ENCODE measurements around the gene NDUFAB1. TPM values are rescaled to one million over a fixed set of nuclear protein-coding genes. Genes with fewer than 3 reads are reported as not detected.
A peak's percentile ranks its signal among the peaks of the same experiment; 100 is the strongest.

The NDUFAB1 gene
- total and polyA plus RNA-seq, 5 donors: 378 to 1,123 (median 470) TPM

DNA sequence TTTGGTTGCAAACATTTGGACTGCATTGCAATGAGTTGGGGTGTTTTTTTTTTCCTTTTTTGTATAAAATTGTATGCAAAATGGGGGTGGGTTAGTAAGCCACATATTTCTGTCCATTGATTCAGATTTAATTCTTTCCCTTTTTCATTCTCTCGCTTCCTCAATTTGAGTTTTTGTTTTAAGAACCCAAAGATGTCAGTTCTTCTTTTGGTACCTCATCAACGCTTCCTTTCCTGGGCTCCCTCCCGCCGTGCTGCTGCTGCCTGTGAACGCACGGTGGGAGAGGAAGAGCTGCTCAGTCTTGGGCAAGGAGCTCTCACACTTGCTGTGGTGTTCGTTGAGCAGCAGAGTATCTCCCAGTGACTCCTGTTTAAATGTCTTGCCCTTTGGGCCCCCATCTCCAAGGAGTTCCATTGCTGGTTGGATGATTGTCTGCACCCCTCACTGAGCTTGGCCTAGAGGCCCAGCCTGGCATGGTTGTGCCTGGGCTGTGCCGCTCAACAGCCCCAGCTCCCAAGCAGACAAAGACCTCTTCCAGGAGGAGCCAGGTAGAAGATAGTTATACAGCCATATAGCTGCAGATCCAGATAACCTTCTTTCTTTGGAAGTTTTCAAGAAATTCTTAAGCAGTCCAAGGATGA lies 25.0 kb downstream of the NDUFAB1 start:
- DNase-seq: peak in 1 of 3 donors; percentile 56
- WGBS: 73% methylated on average over 8 of the region's 8 CpGs
- no peaks in the 10 kb centered on the region for H3K9me3 ChIP-seq (ENCODE audit: control insufficient read depth, low read length)
- H3K4me3 ChIP-seq (ENCODE audit: low read length): no peak overlapping the region
- no peaks in the 10 kb centered on the region for H3K27me3 ChIP-seq (ENCODE audit: control insufficient read depth, insufficient read depth)
- no peak overlapping the region for H3K27ac ChIP-seq (ENCODE audit: low read length)
- no peak for ATAC-seq
- intact Hi-C loops (cut with DNase I): no loop called here
- H3K4me1 ChIP-seq (ENCODE audit: control insufficient read depth, insufficient read depth, low read length): no peaks in the 10 kb centered on the region

DNA sequence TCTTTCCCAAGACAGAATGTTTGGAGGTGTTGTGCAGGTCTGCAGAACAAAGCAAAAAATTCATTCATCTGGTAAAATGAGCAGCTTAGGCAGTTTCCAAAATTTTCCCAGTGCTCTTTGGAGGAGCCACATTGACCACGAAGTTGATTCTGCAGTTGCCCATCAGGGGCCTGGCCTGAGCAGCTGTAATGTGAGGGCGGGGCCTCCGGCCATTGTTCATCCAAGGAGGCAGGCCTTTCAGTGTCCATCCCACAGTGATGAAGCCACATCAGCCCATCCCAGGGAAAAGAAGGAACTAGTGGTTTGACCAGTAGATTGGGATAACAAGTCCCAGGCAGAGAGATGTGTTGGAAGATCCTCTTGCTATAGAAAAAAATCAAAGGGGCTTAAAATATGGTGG lies 28.5 kb downstream of the NDUFAB1 start:
- WGBS: 85% methylated on average over 3 of the region's 3 CpGs
- no peak for DNase-seq
- Histone ChIP-seq H3K27me3 (ENCODE audit: control insufficient read depth, insufficient read depth) (no peaks in the 10 kb centered on the region), H3K27ac (ENCODE audit: low read length) (no peak overlapping the region), H3K4me3 (ENCODE audit: low read length) (no peak overlapping the region), H3K9me3 (ENCODE audit: control insufficient read depth, low read length) (no peaks in the 10 kb centered on the region), H3K4me1 (ENCODE audit: control insufficient read depth, insufficient read depth, low read length) (peaks cover 5% of the 10 kb centered on the region)
- ATAC-seq: no peak
- intact Hi-C loops (cut with DNase I): no loop called here

DNA sequence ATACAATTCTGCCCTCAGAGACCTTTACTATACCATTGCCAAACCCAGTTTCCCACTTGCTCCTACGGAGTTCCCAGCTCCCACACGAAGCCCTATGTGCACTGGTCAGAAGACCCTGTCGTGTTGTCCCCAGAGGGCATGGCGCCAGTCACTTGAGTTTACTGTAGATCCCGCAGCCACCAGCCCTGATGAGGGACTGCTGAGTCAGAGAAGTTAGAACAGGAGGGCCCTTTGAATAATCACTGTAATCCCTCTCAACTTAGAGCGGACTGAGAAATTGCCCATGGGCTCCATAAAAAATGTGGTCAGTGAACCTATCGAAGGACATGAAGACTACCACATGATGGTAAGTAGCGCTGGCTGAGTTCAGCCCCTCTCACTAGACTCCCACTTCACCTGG lies 29.4 kb downstream of the NDUFAB1 start:
- Histone ChIP-seq H3K27ac (ENCODE audit: low read length) (no peak overlapping the region), H3K9me3 (ENCODE audit: control insufficient read depth, low read length) (no peaks in the 10 kb centered on the region), H3K4me3 (ENCODE audit: low read length) (no peak overlapping the region), H3K27me3 (ENCODE audit: control insufficient read depth, insufficient read depth) (no peaks in the 10 kb centered on the region), H3K4me1 (ENCODE audit: control insufficient read depth, insufficient read depth, low read length) (peaks cover 5% of the 10 kb centered on the region)
- ATAC-seq: no peak
- 94% methylated on average over 8 of the region's 8 CpGs for WGBS
- DNase-seq: no peak
- intact Hi-C loops (cut with DNase I): no loop called here

DNA sequence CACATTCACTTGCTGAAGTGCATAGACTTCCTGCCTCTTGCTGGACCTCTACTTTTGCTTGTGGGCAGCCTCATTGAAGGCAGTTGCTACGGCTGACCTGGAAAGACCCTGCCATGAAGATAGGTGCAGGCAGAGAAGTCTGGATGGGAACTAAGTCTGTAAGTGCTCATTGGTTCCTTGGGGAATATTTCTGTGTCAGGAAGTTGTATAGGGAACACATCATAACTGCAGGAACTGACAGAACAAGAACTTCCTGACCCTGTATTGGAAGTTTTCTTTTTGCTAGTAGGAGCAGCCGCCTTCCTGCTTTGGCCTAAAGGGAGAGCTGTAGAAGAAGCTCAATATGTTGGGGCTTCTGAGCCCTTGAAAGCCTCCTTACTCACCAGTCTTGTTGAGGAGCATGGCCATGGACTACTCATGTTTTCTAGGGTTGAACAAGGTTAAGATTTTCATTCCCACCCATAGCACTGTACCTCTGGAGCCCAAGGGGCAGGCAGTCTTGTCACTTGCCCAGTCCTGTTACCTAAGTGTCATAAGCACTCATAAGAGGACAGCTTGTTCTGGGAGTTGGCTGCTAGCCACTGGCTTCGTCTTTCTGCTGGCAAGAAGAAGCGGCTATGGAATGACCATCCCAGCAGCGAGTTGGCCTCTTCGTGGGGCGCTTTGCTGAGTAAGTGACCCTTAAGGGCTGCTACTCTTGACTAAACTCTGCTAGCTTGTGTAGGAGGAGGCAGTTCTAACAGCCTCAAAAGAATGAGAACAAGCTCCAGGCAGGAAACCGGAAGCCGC lies 31.3 kb downstream of the NDUFAB1 start:
- peaks cover 5% of the 10 kb centered on the region for H3K4me1 ChIP-seq (ENCODE audit: control insufficient read depth, insufficient read depth, low read length)
- H3K27me3 ChIP-seq (ENCODE audit: control insufficient read depth, insufficient read depth): no peaks in the 10 kb centered on the region
- peak; percentile 71 to 75 for ATAC-seq

DNA sequence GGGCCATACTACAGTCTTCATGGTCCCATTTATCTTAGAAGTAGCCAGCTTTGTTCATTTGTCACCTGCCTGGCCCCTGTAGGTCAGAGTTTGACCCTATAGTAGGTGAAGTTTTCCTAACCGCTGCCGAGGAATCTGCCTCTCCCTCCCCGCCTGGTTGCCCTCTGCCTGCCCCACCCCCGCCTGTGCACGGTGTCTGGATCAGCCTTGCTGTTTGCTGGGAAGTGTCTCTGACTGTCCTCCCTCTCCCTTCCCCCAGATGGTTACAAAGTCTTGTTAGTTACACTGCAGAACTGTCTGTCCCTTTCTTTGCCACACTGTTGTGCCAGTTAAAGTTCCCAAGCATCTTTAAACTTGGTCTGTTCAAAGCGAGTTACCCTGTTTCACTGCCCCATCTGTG lies 32.9 kb downstream of the NDUFAB1 start:
- ATAC-seq (no peak), DNase-seq (no peak)
- Histone ChIP-seq H3K27ac (ENCODE audit: low read length) (no peak overlapping the region), H3K9me3 (ENCODE audit: control insufficient read depth, low read length) (no peaks in the 10 kb centered on the region), H3K4me3 (ENCODE audit: low read length) (no peak overlapping the region), H3K4me1 (ENCODE audit: control insufficient read depth, insufficient read depth, low read length) (peaks cover 9% of the 10 kb centered on the region), H3K27me3 (ENCODE audit: control insufficient read depth, insufficient read depth) (no peaks in the 10 kb centered on the region)
- 91% methylated on average over 6 of the region's 6 CpGs for WGBS
- intact Hi-C loops (cut with DNase I): no loop called here

More for the DNA sequence above, 31.3 kb downstream of the NDUFAB1 start:
- intact Hi-C loops (cut with DNase I): no loop called here
- Histone ChIP-seq H3K9me3 (ENCODE audit: control insufficient read depth, low read length) (no peaks in the 10 kb centered on the region), H3K4me3 (ENCODE audit: low read length) (no peak overlapping the region), H3K27ac (ENCODE audit: low read length) (peak overlapping the region; percentile 91)
- DNase-seq: peak; percentile 67 to 85 (median 81)
- 63% methylated on average over 9 of the region's 9 CpGs for WGBS

DNA sequence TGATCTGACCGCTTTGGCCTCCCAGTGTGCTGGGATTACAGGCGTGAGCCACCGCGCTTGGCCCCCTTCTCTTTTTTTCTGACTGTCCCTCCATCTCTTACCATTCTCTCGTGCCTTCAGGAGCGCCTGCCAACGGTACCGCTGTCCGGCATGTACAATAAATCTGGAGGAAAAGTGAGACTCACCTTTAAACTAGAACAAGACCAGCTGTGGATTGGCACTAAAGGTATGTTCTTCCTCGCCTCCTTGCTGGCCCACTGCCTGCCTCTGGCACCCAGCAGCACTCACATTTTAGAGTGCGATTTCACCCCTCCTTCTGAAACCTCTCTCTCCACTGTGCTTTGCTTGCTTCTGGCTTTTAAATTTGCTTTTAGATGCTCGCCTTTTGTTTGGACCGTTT lies 33.6 kb downstream of the NDUFAB1 start:
- Histone ChIP-seq H3K27me3 (ENCODE audit: control insufficient read depth, insufficient read depth) (no peaks in the 10 kb centered on the region), H3K9me3 (ENCODE audit: control insufficient read depth, low read length) (no peaks in the 10 kb centered on the region), H3K4me3 (ENCODE audit: low read length) (no peak overlapping the region), H3K27ac (ENCODE audit: low read length) (no peak overlapping the region), H3K4me1 (ENCODE audit: control insufficient read depth, insufficient read depth, low read length) (peaks cover 9% of the 10 kb centered on the region)
- no peak for DNase-seq
- no peak for ATAC-seq
- intact Hi-C loops (cut with DNase I): no loop called here
- 94% methylated on average over 13 of the region's 13 CpGs for WGBS

DNA sequence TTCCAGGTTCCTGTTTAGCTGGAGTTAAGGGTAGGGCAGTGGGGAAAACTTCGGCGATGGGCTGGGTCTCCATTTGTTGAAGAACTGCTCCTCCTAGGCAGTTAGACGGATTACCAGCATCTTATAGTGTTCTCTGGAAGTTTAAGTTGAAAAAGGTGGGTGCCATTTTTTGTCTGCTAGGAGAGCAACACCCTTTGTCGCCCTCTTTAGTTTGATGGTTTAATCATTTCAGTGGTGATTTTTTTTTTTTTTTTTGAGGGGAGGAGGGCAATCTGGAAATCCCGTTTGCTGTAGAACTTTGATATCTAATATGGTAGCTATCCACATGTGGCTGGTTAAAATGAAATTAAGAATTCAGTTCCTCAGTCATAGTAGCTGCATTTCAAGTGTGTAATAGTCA lies 34.5 kb downstream of the NDUFAB1 start:
- ATAC-seq: no peak
- Histone ChIP-seq H3K4me1 (ENCODE audit: control insufficient read depth, insufficient read depth, low read length) (peaks cover 9% of the 10 kb centered on the region), H3K27me3 (ENCODE audit: control insufficient read depth, insufficient read depth) (no peaks in the 10 kb centered on the region), H3K4me3 (ENCODE audit: low read length) (no peak overlapping the region), H3K27ac (ENCODE audit: low read length) (no peak overlapping the region), H3K9me3 (ENCODE audit: control insufficient read depth, low read length) (no peaks in the 10 kb centered on the region)
- intact Hi-C loops (cut with DNase I): no loop called here
- no peak for DNase-seq
- 78% methylated on average over 5 of the region's 5 CpGs for WGBS

DNA sequence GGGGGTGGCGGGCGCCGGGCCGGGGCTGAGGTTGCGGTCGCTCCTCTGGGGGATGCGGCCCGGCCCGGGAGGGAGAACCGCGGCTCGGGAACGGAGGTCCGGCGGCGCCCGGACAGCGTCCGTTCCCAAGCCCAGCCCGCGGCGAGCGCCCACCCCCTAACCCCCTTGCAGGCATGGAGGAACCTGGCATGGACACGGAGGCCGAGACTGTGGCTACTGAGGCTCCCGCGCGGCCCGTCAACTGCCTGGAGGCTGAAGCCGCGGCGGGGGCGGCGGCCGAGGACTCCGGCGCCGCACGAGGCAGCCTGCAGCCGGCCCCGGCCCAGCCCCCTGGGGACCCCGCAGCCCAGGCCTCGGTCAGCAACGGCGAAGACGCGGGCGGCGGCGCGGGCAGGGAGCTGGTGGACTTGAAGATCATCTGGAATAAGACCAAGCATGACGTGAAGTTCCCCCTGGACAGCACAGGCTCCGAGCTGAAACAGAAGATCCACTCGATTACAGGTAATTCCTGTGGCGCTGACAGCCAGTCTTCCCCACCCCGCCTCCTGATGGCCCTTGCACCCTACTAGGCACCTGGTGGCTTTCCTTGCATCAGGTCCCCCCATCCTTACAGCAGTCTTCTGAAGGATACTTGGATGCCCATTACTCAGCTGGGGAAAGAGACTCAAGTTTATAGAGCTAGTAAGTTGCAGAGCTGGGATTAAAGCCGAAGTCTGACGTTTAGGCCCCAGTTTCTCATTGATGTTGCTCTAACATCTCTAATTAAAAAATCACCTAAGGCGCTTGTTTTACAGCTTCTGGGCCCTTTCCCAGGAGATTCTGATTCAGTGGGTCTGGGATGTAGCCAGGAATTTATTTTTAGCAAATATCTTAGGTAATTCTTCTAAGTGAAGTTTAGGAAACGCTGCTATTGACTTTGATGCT lies 38.1 kb downstream of the NDUFAB1 start:
- WGBS: 1% methylated on average over 60 of the region's 60 CpGs
- ATAC-seq (no peak), DNase-seq (no peak)
- peaks cover 6% of the 10 kb centered on the region for H3K4me1 ChIP-seq (ENCODE audit: control insufficient read depth, insufficient read depth, low read length)
- H3K27me3 ChIP-seq (ENCODE audit: control insufficient read depth, insufficient read depth): no peaks in the 10 kb centered on the region
- no peaks in the 10 kb centered on the region for H3K9me3 ChIP-seq (ENCODE audit: control insufficient read depth, low read length)
- H3K27ac ChIP-seq (ENCODE audit: low read length): peak overlapping the region; percentile 61
- intact Hi-C loops (cut with DNase I): loop anchor here in 3 of 4 donors (2.0 to 5.0 kb wide), 2 partner anchors 39 kb away; partner anchors contain the start of gene NDUFAB1 (in 3 of the 3)
- H3K4me3 ChIP-seq (ENCODE audit: low read length): peak overlapping the region; percentile 76

DNA sequence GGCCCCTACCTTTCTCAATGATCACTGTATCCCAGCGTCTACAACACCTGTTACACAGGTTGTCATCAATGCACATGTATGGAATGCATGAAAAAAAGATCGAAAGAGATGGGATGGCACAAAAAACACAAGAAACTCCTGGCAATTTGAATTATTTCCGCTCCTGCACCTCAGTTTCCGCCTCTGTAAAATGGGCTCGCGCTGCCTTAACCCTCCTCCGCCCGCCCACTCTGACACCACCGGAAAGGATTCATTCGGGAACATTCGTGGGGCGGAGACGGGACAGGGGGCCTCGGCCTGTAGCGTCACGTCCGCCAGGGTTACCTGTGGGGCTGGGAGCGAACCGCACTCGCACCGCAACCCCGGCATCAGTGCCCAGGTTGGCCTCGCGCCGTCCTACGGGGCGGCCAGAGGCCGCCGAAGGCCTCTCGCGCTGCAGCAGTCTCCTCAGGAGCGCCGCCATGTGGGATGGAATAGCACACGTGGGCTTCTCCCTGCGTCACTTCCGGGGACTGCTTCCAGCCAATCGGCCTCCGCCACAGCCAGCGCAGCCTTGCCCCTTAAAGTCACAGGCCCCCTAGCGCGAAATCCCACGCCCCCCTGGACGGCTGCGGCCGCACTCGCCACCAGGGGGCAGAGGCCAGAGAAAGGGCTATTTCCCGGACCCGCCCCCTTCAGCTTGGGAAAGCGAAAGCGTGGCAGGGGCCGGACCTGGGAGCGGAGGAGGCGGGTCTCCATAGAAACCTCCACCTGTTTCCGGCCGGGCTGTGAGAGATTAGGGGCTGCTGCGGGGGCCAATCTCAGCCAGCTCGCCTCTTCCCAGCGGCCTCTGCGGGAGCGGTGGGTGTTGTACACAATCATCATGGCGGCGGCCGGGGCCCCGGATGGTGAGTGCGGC lies 39.0 kb downstream of the NDUFAB1 start, which contains the start of the genes EARS2 and UBFD1:
TSS of gene EARS2 (minus strand) at position 470 of the 898 bp plus-strand sequence. CDS start at position 463, 7 bp downstream.
TSS of gene UBFD1 (plus strand) at position 847 of the 898 bp plus-strand sequence. CDS start at position 863, 16 bp downstream.
- peak within 1 kb of the TSS; percentile 61 for H3K27ac ChIP-seq (ENCODE audit: low read length)
- H3K9me3 ChIP-seq (ENCODE audit: control insufficient read depth, low read length): no peaks in the 10 kb centered on the region
- peaks cover 6% of the 10 kb centered on the region for H3K4me1 ChIP-seq (ENCODE audit: control insufficient read depth, insufficient read depth, low read length)
- intact Hi-C loops (cut with DNase I): loop anchor here in 3 of 4 donors (2.0 to 5.0 kb wide), 2 partner anchors 40 kb away; partner anchors contain the start of gene NDUFAB1 (in 3 of the 3)
- peak; percentile 98 to 99 (median 99) for DNase-seq
- H3K4me3 ChIP-seq (ENCODE audit: low read length): peak within 1 kb of the TSS; percentile 76
- peak; percentile 98 for ATAC-seq
- 2% methylated on average over 65 of the region's 65 CpGs for WGBS
- H3K27me3 ChIP-seq (ENCODE audit: control insufficient read depth, insufficient read depth): no peaks in the 10 kb centered on the region

DNA sequence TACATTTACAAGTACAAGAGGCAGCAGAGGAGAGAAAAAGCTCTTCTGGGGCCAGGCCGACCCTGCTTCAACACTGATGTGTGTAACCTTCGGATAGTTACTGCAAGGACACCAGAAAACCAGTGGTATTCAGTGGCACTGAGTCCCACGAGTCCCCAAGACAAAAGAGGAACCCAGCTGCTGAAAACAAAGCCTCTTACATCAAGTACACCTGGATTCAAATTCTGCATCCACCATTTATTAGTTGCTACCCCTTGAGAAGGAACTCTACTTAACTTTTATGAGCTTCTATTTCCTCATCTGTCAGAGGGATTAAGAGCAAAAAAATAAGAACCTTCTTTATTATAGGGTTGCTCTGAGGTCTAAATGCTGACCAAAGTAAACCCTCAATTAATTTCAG lies 41.6 kb downstream of the NDUFAB1 start:
- H3K4me1 ChIP-seq (ENCODE audit: control insufficient read depth, insufficient read depth, low read length): peaks cover 5% of the 10 kb centered on the region
- no peak overlapping the region for H3K27ac ChIP-seq (ENCODE audit: low read length)
- H3K9me3 ChIP-seq (ENCODE audit: control insufficient read depth, low read length): no peaks in the 10 kb centered on the region
- H3K4me3 ChIP-seq (ENCODE audit: low read length): no peak overlapping the region
- intact Hi-C loops (cut with DNase I): no loop called here
- no peaks in the 10 kb centered on the region for H3K27me3 ChIP-seq (ENCODE audit: control insufficient read depth, insufficient read depth)
- no peak for ATAC-seq
- no peak for DNase-seq
- 85% methylated on average over 3 of the region's 3 CpGs for WGBS
